C4-2B (cell line): ENCODE data around the gene ALKBH8.

Experiments used
- CTCF ChIP-seq: fragments of 450-650 bp; conservative IDR thresholded peaks from 2 replicates; pipeline ENCODE4 v1.5.1; 2017; ENCODE audit warnings: mild to moderate bottlenecking
- ZFX ChIP-seq: fragments of 450-650 bp; IDR thresholded peaks from 2 replicates; pipeline ENCODE4 v1.6.1; 2017

GRCh38 chr11:107493117-107493516 is 72.4 kb downstream of the ALKBH8 start:
- no peak for TF ChIP-seq CTCF
- TF ChIP-seq ZFX, result no peak
